ENCODE data around the gene DNAJC18.
"Not testable (repeated sequence)": the region's sequence is repeated elsewhere in the genome, so short reads cannot be mapped to it uniquely, and the experiment has no call there.

Gene DNAJC18

GRCh38 chr5:139439013-139439903 lies at the start of gene DNAJC18:
Gene DNAJC18, minus strand, starts transcription at chr5:139439525. Its CDS starts 80 bp downstream, at chr5:139439445.
- peak; percentile 97 for DNase-seq

GRCh38 chr5:139488260-139488659 lies 48.9 kb upstream of the DNAJC18 start:
- DNase-seq, result no peak

- no peak for DNase-seq
Observed at GRCh38 chr5:139486201-139486600, 46.9 kb upstream of the DNAJC18 start.

- DNase-seq, result not testable (repeated sequence)
Observed at GRCh38 chr5:139482890-139483208, 43.5 kb upstream of the DNAJC18 start.

- peak; percentile 72 for DNase-seq
Observed at GRCh38 chr5:139482050-139482889, 42.9 kb upstream of the DNAJC18 start, which contains the start of gene STING1. Gene STING1, minus strand, starts transcription at chr5:139482758. Its CDS starts 1,054 bp downstream, at chr5:139481704.

GRCh38 chr5:139481580-139482049 lies 42.3 kb upstream of the DNAJC18 start:
- DNase-seq, result peak; percentile 29

GRCh38 chr5:139481122-139481533 lies 41.8 kb upstream of the DNAJC18 start:
- DNase-seq, result no peak

- DNase-seq, result not testable (repeated sequence)
Observed at GRCh38 chr5:139479729-139480128, 40.4 kb upstream of the DNAJC18 start.

- not testable (repeated sequence) for DNase-seq
Observed at GRCh38 chr5:139478657-139479423, 39.5 kb upstream of the DNAJC18 start.

- no peak for DNase-seq
Observed at GRCh38 chr5:139475865-139476617, 36.7 kb upstream of the DNAJC18 start.

GRCh38 chr5:139474890-139475791 lies 35.8 kb upstream of the DNAJC18 start:
- peak; percentile 95 for DNase-seq

- DNase-seq, result peak; percentile 64
Observed at GRCh38 chr5:139473565-139473964, 34.2 kb upstream of the DNAJC18 start.

- peak; percentile 52 for DNase-seq
Observed at GRCh38 chr5:139473105-139473504, 33.8 kb upstream of the DNAJC18 start.

GRCh38 chr5:139472386-139473030 lies 33.2 kb upstream of the DNAJC18 start:
- no peak for DNase-seq

- peak; percentile 21 for DNase-seq
Observed at GRCh38 chr5:139470821-139471300, 31.5 kb upstream of the DNAJC18 start, which contains the start of gene SMIM33. Gene SMIM33, plus strand, starts transcription at chr5:139471004. Its CDS starts 118 bp downstream, at chr5:139471122.

- peak; percentile 17 for DNase-seq
Observed at GRCh38 chr5:139468421-139468931, 29.2 kb upstream of the DNAJC18 start.

GRCh38 chr5:139462586-139463276 lies 23.4 kb upstream of the DNAJC18 start, which contains the start of gene ECSCR:
Gene ECSCR, minus strand, starts transcription at chr5:139462743. Its CDS starts 73 bp downstream, at chr5:139462670.
- DNase-seq, result peak; percentile 71

GRCh38 chr5:139461698-139462097 lies 22.4 kb upstream of the DNAJC18 start:
- no peak for DNase-seq

GRCh38 chr5:139461176-139461575 lies 21.9 kb upstream of the DNAJC18 start:
- DNase-seq, result no peak

Data from NCI-H69 (cell line).